Omental fat pad (tissue), 4 donors: Measurements from ENCODE around the gene HIPK2. TPM values are rescaled to one million over a fixed set of nuclear protein-coding genes. Genes with fewer than 3 reads are reported as not detected.
"Not testable (repeated sequence)": the region's sequence is repeated elsewhere in the genome, so short reads cannot be mapped to it uniquely, and the experiment has no call there.

Source experiments
- ATAC-seq: fragments of 150-250 bp; one replicate; pipeline ENCODE4 v1.9.1; 2016; ENCODE audit warnings: mild to moderate bottlenecking, moderate library complexity; ENCODE audit not compliant: low FRiP score
- DNase-seq: peaks from one replicate; pipeline ENCODE4 v3.0.0-alpha.2; 2019; ENCODE audit warnings: low spot score
- CTCF ChIP-seq, 3 donors: fragments of 450-650 bp; IDR thresholded peaks; one replicate each; pipeline ENCODE4 v1.5.1; 2016 to 2017; ENCODE audit warnings: antibody characterized with exemption in 3 of 3, mild to moderate bottlenecking in 3 of 3, moderate library complexity in 2 of 3
- total RNA-seq, 4 donors: library from RNA; depleted of rRNA; stranded (reverse); fragments of >200 nt; gene quantifications; one replicate each; pipeline ENCODE4 v1.1.0, GENCODE V29; 2016

The HIPK2 gene
- total RNA-seq, 4 donors from 2014 or later: 39.6 to 90.3 (median 70.0) TPM

GRCh38 chr7:139623518-139623917 lies 154.3 kb downstream of the HIPK2 start:
- no peak for TF ChIP-seq CTCF (IDR thresholded peaks at IDR 0.05)
- ATAC-seq (no peak), DNase-seq (no peak)

GRCh38 chr7:139620676-139621344 lies 157.0 kb downstream of the HIPK2 start:
- ATAC-seq: no peak
- TF ChIP-seq CTCF (IDR thresholded peaks at IDR 0.05): no peak
- DNase-seq: no peak

DNA sequence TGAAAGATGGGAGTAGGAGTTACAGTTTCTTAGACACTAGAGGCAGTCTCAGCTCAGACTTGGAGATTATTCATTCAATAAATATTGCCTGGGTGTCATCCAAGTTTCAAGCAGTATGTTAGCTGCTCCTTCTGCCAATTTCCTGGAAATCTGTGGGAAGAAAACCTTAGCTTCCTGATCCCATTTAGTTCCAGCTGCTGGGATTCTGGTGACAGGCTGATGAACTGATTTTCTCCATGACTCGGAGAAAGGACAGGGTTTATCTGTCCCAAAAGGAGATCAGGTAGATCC lies 158.5 kb downstream of the HIPK2 start:
- ATAC-seq (no peak), DNase-seq (no peak)
- no peak for TF ChIP-seq CTCF (IDR thresholded peaks at IDR 0.05)

- no peak for DNase-seq
- TF ChIP-seq CTCF (IDR thresholded peaks at IDR 0.05): peak in 1 of 3 donors; percentile 18
- ATAC-seq: no peak
Observed at GRCh38 chr7:139618482-139619366, 159.1 kb downstream of the HIPK2 start.

DNA sequence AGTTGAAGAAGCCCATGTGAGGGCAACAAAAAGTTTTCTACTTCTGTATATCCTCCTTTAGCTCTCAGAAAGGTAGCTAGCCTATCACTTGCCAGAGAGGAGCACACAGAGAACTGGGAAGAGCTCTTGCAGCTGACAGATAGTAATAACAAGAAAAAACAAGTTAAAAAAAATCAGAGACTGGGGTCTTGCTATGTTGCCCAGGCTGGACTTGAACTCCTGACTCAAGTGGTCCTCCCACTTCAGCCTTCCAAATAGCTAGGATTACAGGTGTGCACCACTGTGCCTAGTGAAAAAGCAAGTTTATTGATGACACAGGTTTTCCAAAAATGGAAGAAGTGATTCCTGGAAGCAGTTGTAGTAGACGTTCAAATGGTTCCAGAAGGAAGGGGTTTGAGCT lies 160.7 kb downstream of the HIPK2 start:
- TF ChIP-seq CTCF (IDR thresholded peaks at IDR 0.05): no peak
- ATAC-seq (no peak), DNase-seq (no peak)

DNA sequence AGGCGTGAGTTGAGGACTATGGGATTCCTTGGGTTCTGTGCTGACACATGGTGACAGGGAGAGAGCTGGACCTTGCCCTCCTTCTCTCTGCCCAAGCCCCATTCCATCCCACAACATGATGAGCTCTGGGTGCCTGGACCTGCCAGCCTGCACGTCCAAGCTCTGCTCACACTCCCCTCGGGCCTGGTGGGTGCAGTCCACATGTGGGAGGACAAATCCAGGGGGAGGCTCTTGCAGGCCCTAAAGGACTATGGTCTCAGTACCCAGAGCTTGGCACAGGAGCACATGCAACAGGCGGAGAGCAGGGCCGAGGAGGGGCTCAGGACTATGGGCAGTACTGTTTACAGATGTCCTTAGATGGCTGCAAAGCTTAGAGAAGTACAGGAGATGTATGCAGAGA lies 162.9 kb downstream of the HIPK2 start:
- ATAC-seq (no peak), DNase-seq (no peak)
- no peak for TF ChIP-seq CTCF (IDR thresholded peaks at IDR 0.05)

- TF ChIP-seq CTCF (IDR thresholded peaks at IDR 0.05): no peak
- no peak for ATAC-seq
- DNase-seq: no peak
Observed at GRCh38 chr7:139613971-139614411, 163.8 kb downstream of the HIPK2 start.

DNA sequence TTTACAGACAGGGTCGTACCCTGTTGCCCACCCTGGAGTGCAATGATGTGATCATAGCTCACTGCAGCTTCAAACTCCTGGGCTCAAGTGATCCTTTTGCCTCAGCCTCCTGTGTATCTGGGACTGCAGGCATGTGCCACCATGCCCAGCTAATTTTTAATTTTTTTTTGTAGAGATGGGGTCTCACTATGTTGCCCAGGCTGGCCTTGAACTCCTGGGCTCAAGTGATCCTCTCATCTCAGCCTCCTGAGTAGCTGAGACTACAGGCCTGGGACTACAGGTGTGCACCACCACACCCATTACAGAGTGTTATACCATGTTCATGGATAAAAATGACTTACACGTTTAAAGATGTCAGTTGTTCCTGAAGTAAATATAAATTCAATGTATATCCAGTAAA lies 166.2 kb downstream of the HIPK2 start:
- not testable (repeated sequence) for ATAC-seq, DNase-seq
